GM19043 (cell line): ENCODE results near the gene ANKRD39.
"Not testable (repeated sequence)": the region's sequence is repeated elsewhere in the genome, so short reads cannot be mapped to it uniquely, and the experiment has no call there.

Experiments
- ATAC-seq: cut with Tn5 transposase; IDR thresholded peaks from one replicate; pipeline ENCODE4 v1.9.1; 2021; ENCODE audit warnings: low read depth; ENCODE audit not compliant: unreplicated experiment

Gene ANKRD39

GRCh38 chr2:96874198-96874831 is 16.5 kb upstream of the ANKRD39 start:
- no peak for ATAC-seq

DNA sequence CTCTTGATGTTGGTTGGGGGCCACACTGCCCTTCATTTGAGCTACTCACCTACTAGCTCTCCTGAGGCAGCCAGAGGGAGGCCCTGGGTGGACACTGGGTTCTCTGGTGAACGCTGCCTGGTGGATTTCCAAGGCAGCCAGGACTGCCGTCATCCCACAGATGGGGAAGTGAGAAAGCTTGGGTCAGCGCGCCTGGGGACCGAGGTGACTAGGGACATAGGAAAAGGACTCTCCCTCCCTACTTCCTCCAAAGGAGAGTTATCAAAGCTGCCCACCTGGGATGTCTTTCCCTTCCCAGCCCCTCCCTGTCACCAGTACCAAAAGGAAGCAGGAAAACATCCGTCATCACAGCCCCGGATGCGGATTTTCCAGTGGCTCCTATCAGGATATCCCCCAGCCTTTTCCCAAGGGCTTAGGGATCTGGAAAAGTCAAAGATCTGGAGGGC is 15.9 kb upstream of the ANKRD39 start:
- ATAC-seq: no peak

DNA sequence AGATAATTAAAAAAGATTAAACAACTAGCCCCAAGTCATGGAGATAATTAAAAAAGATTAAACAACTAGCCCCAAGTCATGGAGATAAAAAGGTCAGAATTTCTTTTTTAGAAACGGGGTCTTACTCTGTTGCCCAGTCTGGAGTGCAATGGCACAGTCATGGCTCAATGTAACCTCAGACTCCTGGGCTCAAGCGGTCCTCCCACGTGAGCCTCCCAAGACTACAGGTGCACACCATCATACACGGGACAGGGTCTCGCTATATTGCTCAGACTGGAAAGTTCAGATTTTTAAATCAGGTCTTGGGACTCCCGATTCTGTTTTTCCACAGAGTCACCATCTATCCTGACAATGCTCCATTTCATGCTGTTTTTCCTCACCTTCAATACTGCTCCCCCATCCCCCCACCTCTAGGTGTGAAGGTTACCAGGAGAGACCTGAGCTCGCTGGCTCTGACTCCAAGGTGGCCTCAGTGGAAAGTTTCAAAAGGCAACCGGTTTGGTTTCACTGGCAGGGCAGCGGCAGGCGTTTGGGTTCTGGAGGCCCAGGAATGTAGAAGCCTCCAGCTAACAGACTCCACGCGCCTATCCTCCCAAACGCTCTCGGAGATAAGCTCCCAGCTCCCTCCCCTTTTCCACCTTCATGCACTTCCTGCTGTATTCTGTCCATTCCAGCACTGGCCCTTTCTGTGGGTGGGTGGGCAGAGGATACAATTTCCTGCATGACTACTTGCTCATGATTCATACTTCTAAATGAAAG is 15.0 kb upstream of the ANKRD39 start:
- ATAC-seq: no peak

DNA sequence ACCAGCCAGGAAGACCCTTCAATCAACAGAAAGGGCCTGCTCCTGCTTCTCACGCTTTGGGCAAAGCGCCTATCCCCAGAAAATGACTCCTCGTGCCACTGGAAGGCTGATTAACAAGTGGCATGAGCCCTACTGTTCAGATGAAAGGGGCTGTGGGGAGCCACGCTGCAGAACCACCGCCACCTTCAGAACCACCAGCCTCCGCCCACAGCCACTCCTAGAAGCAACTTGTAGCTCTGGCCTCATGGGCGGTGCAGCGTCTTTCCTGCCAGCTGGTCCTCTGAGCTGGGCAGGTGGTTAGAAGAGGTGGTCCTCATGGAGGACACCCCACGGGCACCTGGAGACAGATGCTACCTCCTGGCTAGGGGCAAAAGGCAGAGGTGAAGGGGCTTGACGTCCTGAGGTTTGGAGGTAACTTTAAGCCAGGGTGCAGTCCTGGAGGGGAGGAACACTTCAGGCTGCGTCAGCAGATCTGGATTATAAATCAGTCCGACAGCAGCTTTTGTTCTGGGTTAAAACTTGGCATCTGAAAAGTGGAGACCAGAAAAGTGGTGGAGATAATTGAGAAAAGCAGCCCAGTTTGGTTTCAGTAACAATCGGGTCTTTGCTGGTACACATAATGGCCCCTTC is 12.9 kb upstream of the ANKRD39 start:
- ATAC-seq: no peak

- no peak for ATAC-seq
Observed at GRCh38 chr2:96869822-96870625, 12.2 kb upstream of the ANKRD39 start, which contains the start of gene SEMA4C. TSS of gene SEMA4C (minus strand) at chr2:96870080. CDS start at chr2:96867886, 2,194 bp downstream.

- peak; percentile 4 for ATAC-seq
Observed at GRCh38 chr2:96869281-96869821, 11.5 kb upstream of the ANKRD39 start.

DNA sequence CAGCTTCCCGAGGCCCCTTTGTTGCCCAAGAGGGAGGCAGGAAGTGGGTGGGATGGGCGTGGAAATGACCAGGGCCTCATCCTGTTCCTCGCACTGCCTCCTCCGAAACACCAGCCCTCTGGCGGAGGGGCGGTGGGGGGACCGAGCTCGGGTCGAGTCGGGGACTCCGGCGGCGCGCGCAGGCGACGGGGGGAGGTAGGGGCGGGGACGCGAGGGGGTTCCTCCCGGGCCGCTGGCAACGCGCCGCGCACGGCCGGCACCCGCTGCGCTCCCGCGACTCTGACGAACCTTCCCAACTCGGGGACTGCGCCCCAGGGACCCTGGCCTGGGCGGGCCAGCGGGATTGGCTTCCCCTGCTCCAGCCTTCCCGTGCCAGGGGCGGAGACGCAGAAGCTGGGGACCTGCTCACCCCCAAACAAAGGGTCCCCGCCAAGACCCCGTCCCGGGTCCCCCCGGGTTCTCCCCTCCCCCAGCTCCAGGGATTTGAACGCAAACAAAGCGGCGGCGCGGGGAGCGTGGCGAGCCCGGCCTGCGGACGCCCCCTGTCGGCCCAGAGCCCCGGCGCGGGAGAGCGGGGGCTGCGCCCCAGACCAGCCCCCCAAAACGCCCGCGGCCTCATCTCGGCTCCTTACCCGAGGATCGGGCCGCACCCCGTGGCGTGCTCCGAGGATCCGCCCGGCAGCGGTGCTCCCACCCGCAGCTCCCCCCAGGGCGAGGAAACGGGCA is 10.9 kb upstream of the ANKRD39 start:
- ATAC-seq: peak; percentile 37

DNA sequence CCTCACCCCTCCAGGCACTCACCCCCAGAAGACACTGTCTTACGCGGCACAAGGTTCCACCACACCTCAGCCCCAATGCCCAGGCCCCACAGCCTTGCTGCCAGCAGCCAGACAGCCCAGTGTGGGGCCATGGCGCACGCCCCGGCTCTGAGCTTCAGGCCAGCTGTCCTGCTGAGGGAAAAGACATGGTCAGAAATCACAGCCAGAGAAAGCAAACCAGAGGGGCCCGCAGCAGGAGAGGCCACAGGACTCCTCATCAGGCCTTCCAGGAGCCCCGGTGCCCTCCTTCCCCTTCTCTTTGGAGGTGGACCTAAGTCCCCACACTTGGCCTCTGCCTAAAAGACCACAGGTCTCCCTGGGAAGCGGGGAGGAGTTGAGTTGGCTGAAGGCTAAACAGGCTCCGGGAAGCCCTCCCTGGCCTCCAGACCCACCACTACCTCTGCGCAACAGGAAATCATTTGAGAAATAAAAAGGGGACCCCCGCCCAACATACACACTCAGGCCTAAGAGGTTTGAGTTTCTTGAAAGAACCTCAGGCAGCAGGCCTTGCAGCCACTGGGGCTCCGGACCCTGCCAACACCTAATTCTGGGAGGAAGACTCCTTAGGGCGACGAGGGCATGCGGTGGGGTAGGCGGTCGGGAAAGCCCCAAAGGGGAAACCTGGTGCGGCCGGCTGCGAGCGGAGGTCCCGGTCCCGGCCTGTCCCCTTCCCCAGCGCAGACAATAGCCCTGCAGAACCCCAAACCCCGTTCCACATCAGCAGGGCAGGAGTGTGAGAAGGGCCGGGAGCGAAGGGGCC is 10.1 kb upstream of the ANKRD39 start:
- ATAC-seq: no peak

DNA sequence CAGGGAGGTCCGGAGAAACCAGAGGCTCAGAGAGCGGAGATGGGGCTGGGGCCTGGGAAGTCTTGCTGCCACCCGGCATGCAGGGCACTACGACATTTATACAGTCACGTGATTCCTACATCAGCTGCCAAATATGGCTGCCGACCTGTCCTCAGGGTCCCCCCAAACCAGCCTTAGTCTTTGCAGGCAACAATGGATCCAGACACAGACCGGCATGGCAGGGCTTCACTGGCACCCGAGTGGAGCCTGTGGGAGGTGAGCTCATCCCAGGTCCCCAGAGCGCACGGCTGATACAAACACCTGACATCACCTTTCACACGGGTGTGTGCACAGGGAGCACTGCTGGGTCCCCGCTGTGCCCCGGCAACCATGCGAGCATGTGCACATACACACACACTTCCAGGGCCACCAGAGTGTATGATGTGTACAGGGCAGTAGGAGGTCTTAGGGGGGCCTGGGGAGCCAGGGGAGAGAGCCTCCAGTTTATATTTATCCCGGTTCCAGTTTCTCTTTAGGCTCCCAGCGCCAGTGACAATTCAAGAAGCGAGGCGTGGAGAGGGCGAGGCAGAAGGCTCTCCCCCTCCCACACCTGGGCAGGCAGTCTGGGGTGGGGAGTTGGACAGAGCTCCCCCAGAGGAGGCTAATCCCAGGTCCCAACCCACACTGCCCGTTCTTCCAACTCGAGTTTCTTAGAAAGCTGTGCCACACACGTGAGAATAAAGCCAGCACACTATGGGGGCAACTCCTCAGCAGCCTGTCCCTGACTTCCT is 9.4 kb upstream of the ANKRD39 start:
- ATAC-seq: no peak

GRCh38 chr2:96866586-96866985 is 8.8 kb upstream of the ANKRD39 start:
- ATAC-seq: no peak

DNA sequence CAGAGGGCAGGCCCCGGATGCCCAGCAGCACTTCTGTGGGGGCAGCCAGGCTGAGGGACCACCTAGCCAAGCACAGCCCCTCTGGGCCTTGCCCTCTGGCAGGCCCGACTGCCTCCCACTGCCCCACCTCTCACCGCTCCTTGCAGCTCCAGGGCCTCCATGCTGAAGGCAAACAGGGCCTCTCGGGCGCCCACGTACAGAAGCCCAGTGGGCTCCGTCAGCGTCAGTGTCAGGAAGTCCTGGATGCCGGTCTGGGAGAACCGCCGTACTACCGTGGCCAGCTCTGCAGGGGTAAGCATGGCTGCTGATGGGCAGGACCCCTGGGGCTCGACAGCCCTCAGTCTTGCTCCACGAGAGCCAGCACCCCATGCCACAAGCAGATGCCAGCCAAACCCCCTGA is 8.3 kb upstream of the ANKRD39 start:
- ATAC-seq: no peak

GRCh38 chr2:96865654-96866053 is 7.8 kb upstream of the ANKRD39 start:
- no peak for ATAC-seq

- no peak for ATAC-seq
Observed at GRCh38 chr2:96864343-96865091, 6.7 kb upstream of the ANKRD39 start.

DNA sequence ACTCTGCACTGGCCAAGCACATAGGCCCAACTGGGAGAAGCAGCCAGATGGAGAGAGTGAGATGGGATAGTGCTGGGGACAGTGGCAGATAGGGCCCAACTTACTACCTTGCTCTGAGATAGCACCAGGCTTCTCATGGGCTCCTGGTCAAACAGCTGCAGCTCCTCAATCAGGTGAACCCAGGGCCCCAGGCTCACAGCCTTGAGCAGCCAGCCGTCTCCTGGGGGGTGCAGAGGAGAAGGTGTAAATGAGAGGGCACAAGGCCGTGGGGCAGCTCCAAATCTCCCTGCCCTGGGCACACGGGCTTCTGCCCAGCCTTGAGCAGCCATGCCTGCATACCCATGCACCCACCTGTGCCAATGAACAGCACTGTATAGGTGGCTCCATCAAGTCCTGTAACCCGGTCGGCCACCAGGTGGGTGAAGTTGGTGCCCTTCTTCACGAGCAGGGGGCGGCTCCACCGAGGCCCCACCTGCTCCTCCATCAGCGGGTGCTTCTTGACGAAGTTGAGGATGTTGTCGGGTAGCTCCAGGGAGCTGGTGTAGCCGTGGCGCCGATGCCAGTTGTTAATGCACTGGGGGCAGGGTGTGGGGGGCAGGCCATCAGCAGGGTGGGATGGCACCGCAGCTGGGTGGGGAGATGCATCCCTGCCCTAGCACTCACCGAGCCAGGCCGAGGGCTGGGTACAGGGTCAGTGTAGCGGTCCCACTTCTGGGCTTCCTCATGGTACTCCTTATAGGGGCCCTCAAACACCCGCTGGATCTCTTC is 5.9 kb upstream of the ANKRD39 start:
- no peak for ATAC-seq

GRCh38 chr2:96863056-96863455 is 5.2 kb upstream of the ANKRD39 start:
- not testable (repeated sequence) for ATAC-seq

GRCh38 chr2:96861074-96861473 is 3.3 kb upstream of the ANKRD39 start:
- no peak for ATAC-seq
